GM21447 (cell line): ENCODE measurements around the gene GABRB3.

Source experiments
- ATAC-seq: cut with Tn5 transposase; IDR thresholded peaks from one replicate; pipeline ENCODE4 v1.9.1; 2021; ENCODE audit not compliant: unreplicated experiment

GABRB3 gene

DNA sequence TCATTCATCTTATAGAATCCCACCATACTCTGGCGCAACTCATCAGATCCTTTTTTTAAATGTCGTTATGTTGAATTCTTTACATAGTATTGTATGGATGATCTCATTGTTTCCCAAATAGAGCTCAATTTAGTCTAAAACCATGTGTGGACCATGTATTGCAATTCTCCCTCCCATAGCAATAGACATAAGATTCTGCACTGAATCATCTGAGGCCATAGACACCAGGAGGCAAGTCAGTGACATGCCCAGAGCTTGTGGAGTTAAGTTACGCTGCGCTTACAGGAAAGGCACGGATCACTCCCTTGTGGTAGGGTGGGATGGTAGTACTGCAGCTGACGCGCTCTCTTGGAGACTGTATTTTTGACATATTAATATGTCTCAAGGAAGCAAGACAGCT lies 211.0 kb downstream of the GABRB3 start:
- no peak for ATAC-seq

DNA sequence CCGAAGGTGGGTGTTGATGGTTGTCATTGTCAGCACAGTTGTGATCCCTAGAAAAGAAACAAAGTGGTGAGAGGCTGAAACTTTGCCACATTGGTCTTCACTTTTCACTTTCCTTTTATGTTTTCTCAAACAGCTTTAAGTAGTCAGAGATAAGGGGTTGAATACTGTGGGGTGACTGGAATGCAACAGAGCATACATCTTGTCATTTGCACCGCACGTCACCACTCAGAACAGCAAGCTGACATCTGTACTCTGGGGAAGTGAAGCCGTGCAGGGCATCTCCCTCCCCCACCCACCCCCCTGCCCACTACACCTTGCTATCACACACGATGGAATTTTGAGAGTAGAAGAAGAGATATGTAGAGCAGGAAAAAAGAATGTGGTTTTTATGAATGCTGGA lies 211.7 kb downstream of the GABRB3 start:
- ATAC-seq, result no peak

DNA sequence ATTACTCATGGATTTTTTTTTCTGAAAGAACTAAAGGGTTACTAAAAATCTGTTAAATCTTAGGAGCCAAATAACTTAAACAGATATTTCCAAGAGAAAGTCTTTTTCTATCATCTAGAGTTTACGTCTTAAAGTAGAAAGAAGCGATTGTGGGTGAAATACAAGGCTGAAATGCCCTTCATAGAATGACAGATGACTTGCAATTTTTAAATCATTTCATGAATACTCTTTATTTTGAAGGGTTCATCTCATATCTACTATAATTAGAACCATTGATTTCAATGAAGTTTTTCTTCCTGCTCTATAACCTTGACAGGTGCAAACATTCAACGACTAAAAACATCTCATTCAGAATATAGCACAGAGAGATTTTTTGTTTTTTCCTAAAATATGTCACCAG lies 217.0 kb downstream of the GABRB3 start:
- ATAC-seq, result no peak

GRCh38 chr15:26551473-26551872 lies 221.4 kb downstream of the GABRB3 start:
- ATAC-seq, result no peak

- ATAC-seq, result no peak
Measured at GRCh38 chr15:26550880-26551279, 222.0 kb downstream of the GABRB3 start.

GRCh38 chr15:26537663-26538062 lies 235.2 kb downstream of the GABRB3 start:
- no peak for ATAC-seq

GRCh38 chr15:26531489-26531888 lies 241.4 kb downstream of the GABRB3 start:
- no peak for ATAC-seq

DNA sequence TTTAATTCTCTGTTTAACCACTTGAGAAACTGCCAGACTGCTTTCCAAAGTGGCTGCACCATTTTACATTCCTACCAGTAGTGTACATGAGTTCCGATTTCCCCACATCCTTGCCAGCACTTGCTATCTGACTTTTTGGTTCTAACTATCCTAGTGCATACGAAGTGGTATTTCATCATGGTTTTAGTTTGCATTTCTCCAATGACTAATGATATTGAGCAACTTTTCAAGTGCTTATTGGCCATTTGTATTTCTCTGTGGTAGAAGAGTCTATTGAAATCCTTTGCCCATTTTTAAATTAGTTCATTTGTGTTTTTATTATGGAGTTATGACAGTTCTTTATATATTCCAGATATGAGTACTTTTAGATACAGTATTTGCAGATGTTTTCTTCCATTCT lies 247.8 kb downstream of the GABRB3 start:
- ATAC-seq, result no peak

DNA sequence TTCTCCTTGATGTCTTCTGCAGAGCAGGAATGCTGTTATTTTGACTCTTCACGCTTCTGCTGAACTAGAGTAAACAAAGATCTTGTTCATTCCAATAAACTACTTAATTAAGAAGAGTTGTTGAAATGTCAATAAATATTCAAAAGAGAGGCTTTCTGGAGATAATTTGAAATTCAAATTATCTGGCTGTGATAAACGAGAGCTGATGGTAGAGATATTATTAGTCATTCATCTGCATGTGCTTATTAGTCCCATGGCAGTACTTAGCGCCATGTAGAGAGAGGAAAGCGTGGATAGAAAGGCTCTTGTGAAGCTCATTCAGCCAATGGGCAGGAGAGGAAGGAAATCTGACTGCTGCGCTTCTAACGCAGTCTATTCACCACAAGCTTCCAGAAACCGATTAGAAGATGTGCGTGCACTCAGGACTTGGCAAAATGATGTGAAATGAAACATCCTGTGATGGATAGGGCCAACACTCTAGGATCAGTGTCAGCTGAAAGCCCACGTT lies 251.1 kb downstream of the GABRB3 start:
- no peak for ATAC-seq

- no peak for ATAC-seq
Measured at GRCh38 chr15:26521130-26521529, 251.7 kb downstream of the GABRB3 start.

DNA sequence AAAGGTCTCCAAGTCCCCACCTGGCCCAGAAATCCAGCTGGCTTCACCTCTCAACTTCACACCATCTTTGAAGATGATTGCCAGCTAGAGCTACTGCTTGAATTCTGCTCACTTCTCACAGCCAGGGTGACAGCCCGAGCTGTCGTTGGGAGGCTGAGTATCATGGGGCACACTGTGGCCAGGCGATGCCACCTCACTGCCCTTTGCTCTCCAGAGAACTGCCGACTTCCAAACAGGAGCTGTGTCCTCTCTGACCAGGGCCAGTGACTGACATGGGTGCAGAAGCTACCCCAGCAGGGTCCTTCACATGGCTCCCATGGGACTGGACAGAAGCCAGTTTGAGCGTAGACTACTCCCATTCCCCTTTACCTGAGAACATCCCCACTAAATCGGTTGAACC lies 254.0 kb downstream of the GABRB3 start:
- ATAC-seq, result no peak

DNA sequence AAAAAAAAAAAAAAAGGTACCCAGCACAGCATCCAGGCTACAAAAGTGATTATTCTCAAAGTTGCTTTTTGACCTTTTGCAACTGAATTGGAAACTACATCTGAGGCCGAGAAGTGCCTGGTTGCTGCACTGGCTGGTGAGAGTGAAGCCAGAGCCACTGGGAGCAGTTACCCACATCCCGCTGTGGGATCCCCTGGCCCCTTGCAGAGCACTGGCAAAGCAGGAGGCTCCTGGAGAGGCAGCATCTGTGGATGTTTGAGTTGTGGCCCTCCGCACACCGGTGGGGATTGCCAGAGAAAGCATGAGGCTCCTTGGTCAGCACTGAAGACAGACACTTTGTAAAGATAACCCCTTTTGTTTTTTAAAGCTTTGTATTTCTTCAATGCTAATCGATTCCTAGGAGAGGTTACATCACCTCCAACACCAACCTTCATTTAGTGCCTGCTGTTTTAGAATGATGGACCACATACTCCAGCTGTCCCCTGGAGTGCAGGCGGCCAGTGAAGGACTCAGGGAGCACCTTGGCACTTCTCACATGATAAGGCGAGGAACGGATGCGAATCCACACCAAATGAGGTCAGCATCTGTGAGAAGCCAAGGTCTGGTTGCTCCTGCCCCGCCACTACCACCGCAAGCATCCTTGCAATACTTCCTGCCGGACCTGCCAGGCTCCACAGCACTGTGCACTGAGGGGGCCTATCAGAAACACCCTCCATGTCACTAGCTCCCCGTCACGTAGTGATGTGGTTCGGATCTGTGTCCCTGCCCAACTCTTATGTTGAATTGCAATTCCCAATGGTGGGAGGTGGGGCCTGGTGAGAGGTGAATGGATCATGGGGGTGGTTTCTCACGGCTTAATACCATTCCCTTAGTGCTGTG lies 256.5 kb downstream of the GABRB3 start:
- ATAC-seq, result no peak

GRCh38 chr15:26504009-26504408 lies 268.9 kb downstream of the GABRB3 start:
- ATAC-seq, result no peak
